KG1 (cell line): ENCODE measurements around the gene CDHR2.
A peak's percentile ranks its signal among the peaks of the same experiment; 100 is the strongest.
"Not testable (repeated sequence)": the region's sequence is repeated elsewhere in the genome, so short reads cannot be mapped to it uniquely, and the experiment has no call there.

Experiments
- DNase-seq: peaks from one replicate; lab custom pipeline; 2025; lab: John Stamatoyannopoulos, UW

CDHR2 gene

GRCh38 chr5:176597417-176598389, 48.6 kb downstream of the CDHR2 start:
- no peak for DNase-seq

GRCh38 chr5:176599749-176600430, 50.7 kb downstream of the CDHR2 start:
- DNase-seq: not testable (repeated sequence)

DNA sequence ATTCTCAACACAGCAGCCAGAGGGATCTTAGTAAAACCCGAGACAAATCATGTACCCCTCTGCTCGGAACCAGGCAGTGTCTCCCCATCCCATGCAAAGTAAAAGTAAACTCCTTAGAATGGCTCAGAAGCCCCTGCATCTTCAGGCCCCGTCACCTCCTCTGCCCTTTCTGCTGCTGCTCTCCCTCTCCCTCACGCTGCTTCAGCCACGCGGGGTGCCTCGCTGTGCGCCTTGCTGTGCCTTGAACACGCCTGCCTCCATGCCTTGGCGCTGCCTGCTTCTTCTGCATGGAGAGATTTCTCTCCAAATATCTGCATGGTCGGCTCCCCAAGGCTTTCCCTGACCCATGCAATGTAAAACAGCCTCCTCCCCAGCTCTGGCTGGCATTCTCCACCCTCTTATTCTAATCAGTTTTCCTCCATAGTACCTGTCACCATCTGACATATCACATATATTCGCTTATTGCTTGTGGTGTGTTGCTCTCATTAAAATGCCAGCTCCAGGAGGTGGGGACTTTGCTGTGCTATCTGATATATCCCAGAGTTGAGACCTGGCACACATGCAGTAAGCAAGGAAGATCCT, 52.9 kb downstream of the CDHR2 start:
- no peak for DNase-seq

DNA sequence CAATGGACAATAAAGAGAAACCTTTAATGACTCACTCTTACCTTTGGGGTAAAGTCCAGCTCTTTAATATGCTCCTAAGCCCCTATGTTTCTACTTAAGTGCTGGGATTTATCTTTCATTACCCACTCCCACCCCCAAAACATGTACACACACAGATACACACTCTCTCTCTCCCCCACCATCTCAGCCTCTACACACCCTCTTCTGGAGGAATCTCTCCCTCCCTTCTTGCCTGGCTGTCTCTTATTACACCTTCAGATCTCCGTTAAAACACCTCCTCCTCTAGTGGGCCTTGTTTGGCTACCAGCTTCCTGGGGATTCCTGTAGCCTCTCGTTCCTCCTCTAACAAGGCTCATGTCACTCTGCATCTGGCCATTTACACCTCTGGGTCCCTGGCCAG, 53.9 kb downstream of the CDHR2 start:
- no peak for DNase-seq

- no peak for DNase-seq
Observed at GRCh38 chr5:176606032-176606431, 56.9 kb downstream of the CDHR2 start.

- no peak for DNase-seq
Observed at GRCh38 chr5:176606875-176607274, 57.7 kb downstream of the CDHR2 start.

DNA sequence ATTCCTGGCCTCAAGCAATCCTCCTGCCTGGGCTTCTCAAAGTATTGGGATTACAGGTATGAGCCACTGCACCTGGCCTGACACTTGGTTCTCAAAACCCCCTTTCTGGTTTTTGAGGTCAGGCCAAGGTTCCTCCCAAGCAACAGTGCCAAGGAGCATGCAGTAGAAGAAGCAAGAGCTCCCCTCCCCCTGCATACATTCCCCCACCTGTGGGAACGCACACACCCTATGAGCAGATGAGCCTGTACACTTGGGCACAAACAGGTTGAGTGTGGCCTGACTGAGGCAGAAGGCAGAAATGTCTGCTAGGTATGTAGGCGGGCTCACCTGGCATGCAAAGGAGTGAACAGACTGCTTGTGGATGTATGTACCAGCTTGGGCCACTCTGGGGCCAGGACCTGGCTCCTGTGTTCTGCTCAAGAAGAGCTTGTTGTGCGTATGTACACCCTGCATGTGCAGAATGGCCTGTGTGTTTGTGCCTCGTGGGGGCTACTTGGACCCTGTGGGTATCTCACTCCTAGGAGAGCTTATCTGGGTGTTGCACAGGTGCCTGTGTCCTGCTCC, 59.1 kb downstream of the CDHR2 start:
- no peak for DNase-seq

- DNase-seq: no peak
Observed at GRCh38 chr5:176608937-176609723, 60.0 kb downstream of the CDHR2 start.

DNA sequence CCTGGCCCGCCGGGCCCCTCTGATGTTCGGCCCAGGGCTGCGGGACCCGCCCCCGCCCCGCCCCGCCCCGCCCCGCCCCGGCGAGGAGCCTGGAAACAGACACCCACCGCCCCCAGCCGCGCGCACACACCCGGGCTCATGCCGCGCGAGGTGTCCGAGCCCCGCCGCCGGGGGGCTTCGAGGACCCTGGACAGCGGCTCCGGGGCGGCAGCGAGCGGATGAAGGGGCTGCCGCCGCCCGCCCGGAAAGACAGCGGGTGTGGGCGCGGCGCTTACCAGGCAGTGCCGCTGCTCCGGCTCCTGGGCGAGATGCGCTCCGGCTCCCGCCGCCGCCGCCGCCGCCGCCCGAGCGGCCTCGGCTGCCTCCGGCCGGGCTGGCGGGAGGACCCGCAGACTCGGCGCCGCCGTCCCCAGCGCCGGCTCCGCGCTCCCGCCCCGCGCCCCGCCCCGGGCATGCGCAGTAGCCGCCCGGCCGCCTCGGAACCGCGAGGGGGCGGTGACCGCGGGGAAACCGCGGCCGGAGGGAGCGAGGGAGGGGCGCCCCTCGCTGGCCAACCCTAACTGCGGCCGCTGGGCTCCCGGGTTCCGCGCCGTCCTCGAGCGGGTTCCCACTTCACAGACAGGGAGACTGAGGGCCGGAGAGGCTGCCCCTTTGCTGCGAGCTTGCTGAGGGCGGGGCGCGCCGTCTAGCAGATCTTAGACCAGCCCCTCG, 60.7 kb downstream of the CDHR2 start, which contains the start of gene GPRIN1:
Gene GPRIN1, minus strand, starts transcription at position 433 of the 711 bp plus-strand sequence. CDS start 10,322 bp downstream, outside the sequence.
- DNase-seq: peak; percentile 3

DNA sequence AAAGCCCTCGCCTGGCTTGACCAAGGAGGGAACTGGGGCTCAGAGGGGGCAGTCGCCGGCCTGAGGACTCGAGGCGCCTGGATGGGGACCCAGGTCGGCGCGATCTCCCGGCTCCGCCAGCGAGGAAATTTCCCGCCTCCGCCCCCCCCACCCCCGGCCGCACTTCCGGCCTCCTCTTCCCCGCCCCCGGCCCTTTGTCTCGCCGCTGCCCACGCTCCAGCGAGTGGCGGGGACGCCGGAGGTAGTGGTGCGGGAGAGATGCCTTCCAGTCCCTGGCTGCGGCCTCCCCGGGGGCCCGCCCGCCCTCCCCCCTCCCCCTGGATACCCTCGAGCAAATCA, 61.3 kb downstream of the CDHR2 start:
- no peak for DNase-seq

- peak; percentile 8 for DNase-seq
Observed at GRCh38 chr5:176611435-176611834, 62.3 kb downstream of the CDHR2 start.

GRCh38 chr5:176612008-176612407, 62.9 kb downstream of the CDHR2 start:
- DNase-seq: no peak

- no peak for DNase-seq
Observed at GRCh38 chr5:176612855-176613254, 63.7 kb downstream of the CDHR2 start.

- DNase-seq: no peak
Observed at GRCh38 chr5:176614805-176615478, 65.8 kb downstream of the CDHR2 start.

GRCh38 chr5:176616511-176616910, 67.4 kb downstream of the CDHR2 start:
- DNase-seq: no peak

DNA sequence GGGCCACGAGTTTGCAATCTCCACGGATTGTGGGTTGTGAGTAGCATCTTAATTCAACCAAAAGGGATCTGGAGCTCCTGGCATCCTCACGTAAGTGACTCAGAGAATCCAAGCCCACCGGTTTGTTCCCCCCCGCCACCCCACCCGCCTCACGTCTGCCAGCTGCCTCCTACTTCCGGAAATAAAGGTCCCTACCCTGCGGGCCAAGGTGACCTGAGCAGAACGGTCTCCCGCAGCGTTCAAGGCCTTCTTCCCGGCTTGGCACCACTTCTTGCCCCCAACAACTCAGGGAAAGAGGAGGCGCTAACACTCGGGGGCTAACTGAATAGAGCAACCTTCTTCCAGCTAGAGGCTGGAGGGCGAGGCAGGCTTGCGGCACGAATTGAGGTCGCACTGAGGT, 69.6 kb downstream of the CDHR2 start:
- no peak for DNase-seq

DNA sequence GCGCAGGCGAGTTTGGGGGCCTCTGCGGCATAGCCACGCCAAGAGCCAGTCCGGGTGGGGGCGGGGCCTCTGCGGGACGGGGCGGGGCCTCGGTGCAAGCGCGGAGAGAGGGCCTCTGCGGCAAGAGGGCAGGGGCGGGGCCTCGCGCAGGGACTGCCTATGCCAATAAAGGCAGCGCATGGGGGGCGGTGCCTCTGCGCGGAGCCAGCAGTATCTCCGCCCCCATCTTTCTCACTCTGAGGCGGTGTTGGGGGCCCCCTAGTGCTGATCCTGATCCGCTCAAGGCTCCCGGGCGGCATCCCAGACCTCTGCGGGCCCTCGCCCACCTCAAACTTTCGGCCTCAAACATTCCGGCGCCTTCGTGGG, 70.0 kb downstream of the CDHR2 start:
- DNase-seq: no peak

DNA sequence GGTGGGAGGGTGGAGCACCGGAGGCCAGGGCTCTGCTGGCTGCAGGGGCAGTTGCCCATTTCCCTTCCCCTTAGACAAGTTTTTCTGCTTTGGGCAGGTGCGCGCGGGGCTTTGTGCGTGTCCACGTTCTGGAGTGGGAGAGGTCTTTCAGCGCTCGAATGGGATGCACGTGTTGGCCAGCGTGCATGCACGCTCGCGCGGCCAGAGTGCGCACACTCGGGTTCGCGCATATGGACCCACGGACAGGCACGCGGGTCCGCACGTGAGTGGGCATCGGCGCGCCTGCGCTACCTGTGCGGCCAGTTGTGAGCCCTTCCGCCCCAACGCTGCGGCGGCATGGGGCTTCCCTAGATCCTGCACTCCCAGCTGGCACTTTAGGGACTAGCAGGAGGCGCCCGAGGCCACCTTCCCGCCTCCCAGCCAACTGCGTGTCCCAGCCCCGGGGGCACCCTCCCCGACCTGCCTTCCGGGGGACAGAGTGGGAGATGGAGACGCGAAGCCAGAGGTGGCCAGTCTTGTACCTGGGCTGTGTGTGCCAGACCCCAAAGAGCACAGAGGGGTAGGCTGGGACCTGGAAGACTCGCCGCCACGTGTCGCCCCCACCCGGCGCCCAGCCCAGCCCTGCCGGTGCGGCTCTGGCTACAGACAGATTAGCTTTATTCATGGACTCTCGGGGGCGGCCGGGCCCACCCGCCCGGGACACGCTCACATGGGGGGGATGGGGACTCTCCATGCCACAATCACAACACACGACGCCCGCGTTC, 70.6 kb downstream of the CDHR2 start:
- DNase-seq: no peak

GRCh38 chr5:176620333-176620981, 71.3 kb downstream of the CDHR2 start:
- no peak for DNase-seq
